Stimulated activated CD4-positive, alpha-beta T cell treated with anti-CD3 and anti-CD28 coated beads, Interleukin-12 subunit alpha, Interleukin-12 subunit beta, amount 100 ng/mL, for 4 hours (primary cell): Measurements from ENCODE around the gene CPNE2.
"Not testable (repeated sequence)": the region's sequence is repeated elsewhere in the genome, so short reads cannot be mapped to it uniquely, and the experiment has no call there.

Source experiments
- DNase-seq: peaks from one replicate; pipeline ENCODE4 v3.0.0-alpha.2; 2020

CPNE2 gene

DNA sequence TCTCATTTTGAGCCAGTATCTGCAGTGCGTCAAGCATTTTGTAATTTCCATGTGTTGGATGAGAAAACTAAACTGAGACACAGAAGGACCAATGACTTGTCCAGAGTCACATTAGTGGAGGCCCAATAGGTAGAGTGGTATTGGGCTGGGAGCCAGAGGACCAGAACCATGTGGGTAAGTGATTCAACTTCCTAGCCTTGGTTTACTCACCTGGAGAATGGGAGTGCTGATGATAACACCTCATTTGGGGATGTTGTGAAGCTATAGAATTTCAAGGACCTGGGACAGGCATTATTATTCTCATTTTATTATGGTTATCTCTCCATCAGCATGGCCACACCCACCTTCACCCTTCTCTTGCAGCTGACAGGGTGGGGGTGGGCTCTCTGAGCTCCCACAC, 8.1 kb downstream of the CPNE2 start:
- DNase-seq = no peak

DNA sequence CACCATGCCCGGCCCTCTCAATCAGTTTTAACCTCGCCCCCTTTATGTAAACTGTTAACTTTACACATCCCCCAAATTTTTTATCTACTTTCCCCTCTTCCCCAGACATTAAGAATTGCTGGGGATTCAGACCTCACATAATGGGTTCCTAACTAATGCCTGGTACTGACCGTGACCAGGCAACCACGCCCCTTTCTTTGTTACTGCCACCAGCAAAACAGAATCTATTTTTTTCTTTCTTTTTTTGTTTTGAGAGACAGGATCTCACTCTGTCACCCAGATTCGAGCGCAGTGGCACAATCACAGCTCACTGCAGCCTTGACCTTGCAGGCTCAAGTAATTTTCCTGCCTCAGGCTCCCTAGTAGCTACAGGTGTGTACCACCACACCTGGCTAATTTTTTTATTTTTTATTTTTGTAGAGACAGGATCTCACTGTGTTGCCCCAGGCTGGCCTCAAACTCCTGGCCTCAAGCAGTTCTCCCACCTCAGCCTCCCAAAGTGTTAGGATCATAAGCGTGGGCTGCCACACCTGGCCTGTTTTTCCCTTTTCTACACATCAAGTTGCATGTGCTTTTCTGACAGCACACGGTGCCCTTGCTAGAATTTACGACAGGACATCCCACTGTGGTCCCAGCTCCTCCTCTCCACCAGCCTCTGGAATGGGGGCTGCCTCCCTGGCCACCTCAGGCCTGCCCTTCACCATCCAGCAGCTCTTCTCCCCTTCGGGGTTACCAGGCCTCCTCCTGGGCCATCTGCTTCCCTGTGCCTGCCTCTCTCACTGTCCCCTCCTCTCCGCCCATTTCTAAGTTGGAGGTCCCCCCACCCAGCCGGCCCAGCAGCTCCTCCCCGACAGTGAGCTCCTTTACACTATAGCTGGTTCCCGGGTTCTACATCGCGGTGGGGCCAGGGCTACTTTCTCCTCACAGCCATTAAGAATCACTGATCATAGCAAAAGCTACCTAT, 10.8 kb downstream of the CPNE2 start:
- DNase-seq = no peak

DNA sequence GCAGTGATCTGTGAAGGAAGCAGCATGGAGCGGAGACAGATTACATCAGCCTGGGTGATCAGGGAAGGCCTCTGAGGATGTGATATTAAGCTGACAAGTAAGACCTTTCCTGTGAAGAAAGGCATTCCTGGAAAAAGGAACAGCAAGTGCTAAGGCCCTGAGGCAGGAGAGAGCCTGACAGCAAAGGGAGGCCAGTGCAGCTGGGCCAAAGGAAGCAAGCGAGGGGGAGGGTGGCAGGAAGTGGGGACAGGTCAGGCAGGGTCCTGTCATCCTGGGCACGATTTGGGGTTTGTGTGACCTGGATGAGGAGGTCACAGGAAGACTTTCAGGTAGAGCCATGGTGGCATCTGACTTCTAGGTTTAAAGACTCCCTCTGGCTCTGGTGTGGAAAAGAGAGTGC, 12.3 kb downstream of the CPNE2 start:
- no peak for DNase-seq

DNA sequence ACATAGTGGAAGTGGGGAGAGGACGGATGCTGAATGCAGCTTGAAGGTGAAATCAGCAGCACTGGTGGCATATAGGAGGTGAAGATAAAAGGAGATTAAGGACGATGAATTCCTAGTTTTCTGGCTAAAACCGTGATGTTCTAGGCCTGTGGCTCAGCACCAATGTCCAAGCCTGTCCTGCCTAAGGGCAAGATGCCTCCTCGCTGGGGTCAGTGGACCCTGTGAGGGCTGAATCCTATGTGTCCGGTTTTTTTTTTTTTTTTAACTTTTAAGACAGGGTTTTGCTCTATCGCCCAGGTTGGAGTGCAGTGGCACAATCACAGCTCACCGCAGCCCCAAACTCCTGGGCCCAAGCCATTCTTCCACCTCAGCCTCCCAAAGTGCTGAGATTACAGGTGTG, 12.8 kb downstream of the CPNE2 start:
- DNase-seq = no peak

DNA sequence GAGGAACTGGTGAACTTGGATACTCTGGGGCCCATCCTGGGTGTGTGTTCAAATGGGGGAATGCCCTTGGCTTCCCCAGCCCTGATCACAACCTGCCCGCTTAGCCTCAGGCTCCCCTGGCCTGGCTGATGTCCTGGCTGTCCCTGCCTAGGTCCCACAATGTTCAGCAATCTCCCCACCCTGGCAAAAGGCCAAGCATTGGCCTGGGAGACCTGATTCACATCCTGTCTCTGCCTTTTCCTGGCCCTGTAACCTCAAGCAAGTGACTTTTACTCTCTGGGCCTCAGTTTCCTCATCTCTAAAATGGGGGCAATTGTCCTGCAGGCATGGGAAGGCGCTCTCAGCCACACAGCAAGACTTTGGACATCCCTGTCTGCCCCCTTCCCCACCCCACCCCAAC, 14.4 kb downstream of the CPNE2 start:
- DNase-seq = no peak

- no peak for DNase-seq
These were observed 15.0 kb downstream of the CPNE2 start for GRCh38 chr16:57107321-57107922.

DNA sequence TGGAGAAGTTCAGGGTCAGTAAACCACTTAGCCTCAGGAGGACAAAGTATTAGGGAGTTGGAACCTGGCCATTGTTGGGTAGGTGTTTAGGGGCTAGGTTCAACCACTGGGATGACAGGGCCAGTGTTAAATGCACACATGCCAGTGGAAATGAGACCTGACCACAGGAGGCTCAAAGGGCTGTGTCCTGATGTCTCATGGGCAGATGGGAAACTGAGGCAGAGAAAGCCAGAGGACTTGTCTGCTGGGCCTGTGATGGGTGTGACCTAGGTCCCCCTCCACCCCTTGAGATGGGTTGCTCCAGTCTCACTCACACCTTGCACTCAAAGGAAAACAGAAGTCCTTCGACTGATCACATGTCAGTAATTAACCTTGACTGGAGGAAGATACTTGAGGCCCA, 16.0 kb downstream of the CPNE2 start:
- DNase-seq = no peak

DNA sequence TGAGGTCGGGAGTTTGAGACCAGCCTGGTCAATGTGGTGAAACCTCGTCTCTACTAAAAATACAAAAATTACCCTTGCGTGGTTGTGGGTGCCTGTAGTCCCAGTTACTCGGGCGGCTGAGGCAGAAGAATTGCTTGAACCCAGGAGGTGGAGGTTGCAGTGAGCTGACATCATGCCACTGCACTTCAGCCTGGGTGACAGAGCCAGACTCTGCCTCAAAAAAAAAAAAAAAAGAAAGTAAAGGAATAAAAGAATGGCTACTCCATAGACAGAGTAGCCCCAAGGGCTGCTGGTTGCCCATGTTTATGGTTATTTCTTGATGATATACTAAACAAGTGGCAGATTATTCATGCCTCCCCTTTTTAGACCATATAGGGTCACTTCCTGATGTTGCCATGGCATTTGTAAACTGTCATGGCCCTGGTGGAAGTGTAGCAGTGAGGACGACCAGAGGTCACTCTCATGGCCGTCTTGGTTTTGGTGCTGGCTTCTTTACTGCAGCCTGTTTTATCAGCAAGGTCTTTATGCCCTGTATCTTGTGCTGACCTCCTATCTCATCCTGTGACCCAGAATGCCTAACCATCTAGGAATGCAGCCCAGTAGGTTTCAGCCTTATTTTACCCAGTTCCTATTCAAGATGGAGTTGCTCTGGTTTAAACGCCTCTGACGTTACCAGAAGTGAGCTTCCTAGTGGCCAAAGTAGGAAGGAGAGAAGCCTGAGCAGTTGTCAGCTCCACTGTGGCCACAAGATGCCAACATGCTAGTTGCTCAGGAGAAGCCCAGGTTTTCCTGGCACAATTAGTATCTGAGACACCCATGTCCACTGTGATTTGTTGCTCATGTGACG, 17.1 kb downstream of the CPNE2 start:
- not testable (repeated sequence) for DNase-seq

DNA sequence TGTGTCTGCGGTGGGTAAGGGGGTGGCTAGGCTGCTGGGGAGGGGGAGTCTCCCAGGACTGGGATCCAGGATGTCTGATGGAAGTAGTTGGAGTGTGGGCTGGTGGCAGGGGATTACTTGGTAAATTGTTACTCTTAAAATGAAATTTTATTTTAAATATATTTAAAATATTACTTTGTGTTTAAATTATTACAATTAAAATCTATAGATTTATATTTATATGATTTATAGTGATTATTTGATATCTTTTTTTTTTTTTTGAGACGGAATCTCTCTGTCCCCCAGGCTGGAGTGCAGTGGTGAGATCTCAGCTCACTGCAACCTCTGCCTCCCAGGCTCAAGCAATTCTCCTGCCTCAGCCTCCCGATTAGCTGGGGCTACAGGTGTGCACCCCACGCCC, 18.6 kb downstream of the CPNE2 start:
- DNase-seq = no peak

GRCh38 chr16:57111420-57111819, 19.0 kb downstream of the CPNE2 start:
- DNase-seq = no peak

- DNase-seq = no peak
These were observed 20.1 kb downstream of the CPNE2 start for GRCh38 chr16:57112403-57113041.

DNA sequence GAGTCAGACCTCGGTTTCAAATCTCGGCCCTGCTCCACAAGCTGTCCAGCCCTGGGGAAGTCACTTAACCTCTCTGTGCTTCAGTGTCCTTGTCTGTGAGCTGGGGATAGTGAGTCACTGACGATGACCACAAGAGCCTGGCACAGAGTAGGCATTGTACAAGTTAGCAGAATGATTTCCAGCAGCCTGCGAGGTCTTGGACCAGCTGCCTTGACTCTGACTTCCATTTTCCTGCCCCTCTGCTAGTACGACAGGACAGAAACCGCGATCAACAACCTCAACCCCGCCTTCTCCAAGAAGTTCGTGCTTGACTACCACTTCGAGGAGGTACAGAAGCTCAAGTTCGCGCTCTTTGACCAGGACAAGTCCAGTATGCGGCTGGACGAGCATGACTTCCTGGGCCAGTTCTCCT, 20.7 kb downstream of the CPNE2 start:
- no peak for DNase-seq

DNA sequence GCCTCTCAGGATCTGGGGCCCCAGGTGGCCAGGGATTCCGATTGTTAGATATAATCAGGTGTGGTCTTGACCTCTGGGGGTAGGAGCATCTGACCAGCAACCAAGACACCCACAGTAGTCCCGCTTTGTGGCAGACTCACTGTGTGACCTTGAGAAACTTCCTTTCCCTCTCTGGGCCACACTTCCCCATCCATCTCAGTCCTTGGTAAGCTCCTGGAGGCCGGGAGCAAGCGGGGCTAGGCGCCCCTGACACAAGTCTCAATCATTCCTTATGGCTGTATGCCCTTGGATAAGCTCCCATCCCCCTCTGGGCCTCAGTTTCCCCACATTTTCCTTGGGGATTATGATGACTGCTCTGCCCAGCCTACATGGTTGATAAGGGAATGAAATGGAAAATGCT, 21.3 kb downstream of the CPNE2 start:
- DNase-seq = no peak

- no peak for DNase-seq
These were observed 22.8 kb downstream of the CPNE2 start for GRCh38 chr16:57115168-57115513.

- no peak for DNase-seq
These were observed 23.3 kb downstream of the CPNE2 start for GRCh38 chr16:57115514-57116182.

- DNase-seq = no peak
These were observed 26.2 kb downstream of the CPNE2 start for GRCh38 chr16:57118461-57119084.

GRCh38 chr16:57123216-57123973, 31.0 kb downstream of the CPNE2 start:
- DNase-seq = no peak

DNA sequence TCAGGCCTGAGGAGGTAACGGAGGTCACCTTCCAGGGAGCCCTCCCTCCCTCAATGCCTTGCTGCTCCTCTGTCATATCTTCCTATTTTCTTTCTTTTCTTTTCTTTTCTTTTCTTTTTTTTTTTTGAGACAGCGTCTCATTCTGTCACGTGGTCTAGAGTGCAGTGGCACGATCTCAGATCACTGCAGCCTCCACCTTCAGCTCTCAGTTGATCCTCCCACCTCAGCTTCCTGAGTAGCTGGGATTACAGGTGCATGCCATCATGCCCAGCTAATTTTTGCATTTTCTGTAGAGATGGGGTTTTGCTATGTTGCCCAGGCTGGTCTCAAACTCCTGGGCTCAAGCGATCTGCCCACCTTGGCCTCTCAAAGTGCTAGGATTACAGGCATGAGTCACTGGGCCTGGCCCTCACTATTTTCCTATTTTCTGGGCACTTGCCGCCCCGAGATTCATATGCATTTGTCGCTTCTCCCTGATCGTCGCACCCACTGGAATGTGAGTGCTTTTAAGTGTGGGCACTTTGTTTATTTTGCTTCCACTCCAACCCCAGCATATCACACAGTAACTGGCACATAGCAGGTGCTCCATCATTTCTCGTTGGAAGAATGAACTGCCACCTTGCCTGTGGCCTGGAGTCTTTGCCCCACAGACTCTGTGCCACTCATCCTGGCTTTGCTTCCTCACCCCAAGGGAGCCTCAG, 31.7 kb downstream of the CPNE2 start:
- no peak for DNase-seq

- DNase-seq = no peak
These were observed 33.0 kb downstream of the CPNE2 start for GRCh38 chr16:57125376-57125775.

- no peak for DNase-seq
These were observed 33.6 kb downstream of the CPNE2 start for GRCh38 chr16:57125969-57126368.

- DNase-seq = no peak
These were observed 34.0 kb downstream of the CPNE2 start for GRCh38 chr16:57126411-57126810.
